ENCODE data around the gene GYPC.

Gene GYPC

GRCh38 chr2:126649101-126649500 lies 6.9 kb upstream of the GYPC start:
- Histone ChIP-seq H3K36me3 (ENCODE audit: insufficient read depth, insufficient read length, low read length) (no peaks in the 10 kb centered on the region), H3K27me3 (ENCODE audit: insufficient read depth, insufficient read length) (no peaks in the 10 kb centered on the region), H3K4me3 (ENCODE audit: insufficient read length, low read depth) (no peak overlapping the region), H3K4me1 (ENCODE audit: insufficient read depth, insufficient read length) (peaks cover under 1% of the 10 kb centered on the region), H3K9ac (ENCODE audit: insufficient read length, low read depth) (no peak overlapping the region), H3K9me3 (ENCODE audit: insufficient read depth, low read length) (peaks cover 7% of the 10 kb centered on the region; the same call in 1 of the 2 replicates)
- DNase-seq (ENCODE audit: low read depth, low spot score) = no peak
- TF ChIP-seq ZNF274 (IDR thresholded peaks at IDR 0.05; ENCODE audit: low read depth, low read length) = no peak
- no peak for TF ChIP-seq SUZ12 (IDR thresholded peaks at IDR 0.05; ENCODE audit: extremely low read depth, insufficient read depth, insufficient read length)
- TF ChIP-seq YY1 (IDR thresholded peaks at IDR 0.05; ENCODE audit: insufficient read depth, insufficient read length) = no peak

GRCh38 chr2:126650994-126651393 lies 5.0 kb upstream of the GYPC start:
- no peaks in the 10 kb centered on the region for H3K4me1 ChIP-seq (ENCODE audit: insufficient read depth, insufficient read length)
- no peak for TF ChIP-seq YY1 (IDR thresholded peaks at IDR 0.05; ENCODE audit: insufficient read depth, insufficient read length)
- peak; percentile 20; the same call in 1 of the 2 replicates for TF ChIP-seq ZNF274 (IDR thresholded peaks at IDR 0.05; ENCODE audit: low read depth, low read length)
- H3K9me3 ChIP-seq (ENCODE audit: insufficient read depth, low read length) = peaks cover 7% of the 10 kb centered on the region; the same call in 1 of the 2 replicates
- no peak overlapping the region for H3K9ac ChIP-seq (ENCODE audit: insufficient read length, low read depth)
- DNase-seq (ENCODE audit: low read depth, low spot score) = no peak
- H3K4me3 ChIP-seq (ENCODE audit: insufficient read length, low read depth) = no peak overlapping the region
- H3K36me3 ChIP-seq (ENCODE audit: insufficient read depth, insufficient read length, low read length) = no peaks in the 10 kb centered on the region
- no peaks in the 10 kb centered on the region for H3K27me3 ChIP-seq (ENCODE audit: insufficient read depth, insufficient read length)

DNA sequence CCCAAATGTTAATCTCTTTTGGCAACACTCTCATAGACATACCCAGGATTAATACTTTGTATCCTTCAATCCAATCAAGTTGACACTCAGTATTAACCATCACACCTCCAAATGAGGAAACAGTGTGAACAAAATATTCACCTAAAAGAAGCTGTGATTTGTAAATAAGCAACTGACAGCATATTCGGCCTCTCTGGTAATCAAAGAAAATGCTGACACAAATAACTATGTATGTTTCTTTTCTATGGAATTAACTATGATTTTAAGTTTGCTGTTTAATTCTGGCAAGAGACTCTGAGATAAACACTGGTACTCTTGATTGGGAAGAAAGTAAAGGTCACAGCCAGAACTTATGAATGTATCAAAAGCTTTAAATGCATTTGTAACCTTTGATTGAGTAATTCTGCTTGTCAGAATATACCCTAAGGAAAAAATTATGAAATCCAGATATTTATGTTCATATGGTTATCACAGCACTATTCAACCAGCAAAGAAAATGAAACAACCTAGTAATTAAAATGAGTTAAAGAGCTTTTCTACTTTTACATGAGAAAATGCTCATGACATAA lies 3.6 kb upstream of the GYPC start:
- Histone ChIP-seq H3K9me3 (ENCODE audit: insufficient read depth, low read length) (peaks cover 7% of the 10 kb centered on the region; the same call in 1 of the 2 replicates), H3K36me3 (ENCODE audit: insufficient read depth, insufficient read length, low read length) (no peaks in the 10 kb centered on the region), H3K9ac (ENCODE audit: insufficient read length, low read depth) (no peak overlapping the region), H3K27me3 (ENCODE audit: insufficient read depth, insufficient read length) (no peaks in the 10 kb centered on the region), H3K4me1 (ENCODE audit: insufficient read depth, insufficient read length) (no peaks in the 10 kb centered on the region), H3K4me3 (ENCODE audit: insufficient read length, low read depth) (no peak overlapping the region)
- TF ChIP-seq SUZ12 (IDR thresholded peaks at IDR 0.05; ENCODE audit: extremely low read depth, insufficient read depth, insufficient read length) (no peak), YY1 (IDR thresholded peaks at IDR 0.05; ENCODE audit: insufficient read depth, insufficient read length) (no peak), ZNF274 (IDR thresholded peaks at IDR 0.05; ENCODE audit: low read depth, low read length) (no peak)
- no peak for DNase-seq (ENCODE audit: low read depth, low spot score)

GRCh38 chr2:126653109-126653508 lies 2.8 kb upstream of the GYPC start:
- no peaks in the 10 kb centered on the region for H3K27me3 ChIP-seq (ENCODE audit: insufficient read depth, insufficient read length)
- TF ChIP-seq ZNF274 (IDR thresholded peaks at IDR 0.05; ENCODE audit: low read depth, low read length) (no peak), YY1 (IDR thresholded peaks at IDR 0.05; ENCODE audit: insufficient read depth, insufficient read length) (no peak), SUZ12 (IDR thresholded peaks at IDR 0.05; ENCODE audit: extremely low read depth, insufficient read depth, insufficient read length) (no peak)
- no peak overlapping the region for H3K9ac ChIP-seq (ENCODE audit: insufficient read length, low read depth)
- H3K4me3 ChIP-seq (ENCODE audit: insufficient read length, low read depth) = no peak overlapping the region
- DNase-seq (ENCODE audit: low read depth, low spot score) = no peak
- H3K36me3 ChIP-seq (ENCODE audit: insufficient read depth, insufficient read length, low read length) = no peaks in the 10 kb centered on the region
- H3K9me3 ChIP-seq (ENCODE audit: insufficient read depth, low read length) = peaks cover 7% of the 10 kb centered on the region; the same call in 1 of the 2 replicates
- H3K4me1 ChIP-seq (ENCODE audit: insufficient read depth, insufficient read length) = peaks cover 4% of the 10 kb centered on the region

DNA sequence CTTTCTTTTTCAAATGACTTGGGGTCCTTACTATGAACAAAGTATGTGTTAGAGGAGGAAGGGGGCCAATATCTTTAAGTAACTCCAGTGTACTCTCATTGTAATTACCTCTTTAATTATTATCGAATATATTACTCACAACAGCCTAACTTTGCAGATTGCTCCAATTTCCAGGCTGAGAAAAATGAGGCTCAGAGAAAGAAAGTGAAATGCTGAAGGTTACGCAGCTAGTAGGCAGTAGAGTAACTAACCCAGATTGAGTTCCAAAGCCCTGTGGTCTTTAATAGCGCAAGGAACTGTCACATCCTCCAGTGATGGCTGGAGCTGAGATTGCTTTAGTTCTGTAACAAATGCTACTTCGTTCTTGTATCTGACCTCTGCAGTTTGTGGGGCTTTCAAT lies 2.2 kb upstream of the GYPC start:
- peaks cover 4% of the 10 kb centered on the region for H3K4me1 ChIP-seq (ENCODE audit: insufficient read depth, insufficient read length)
- H3K9ac ChIP-seq (ENCODE audit: insufficient read length, low read depth) = no peak overlapping the region
- TF ChIP-seq YY1 (IDR thresholded peaks at IDR 0.05; ENCODE audit: insufficient read depth, insufficient read length) (no peak), ZNF274 (IDR thresholded peaks at IDR 0.05; ENCODE audit: low read depth, low read length) (no peak), SUZ12 (IDR thresholded peaks at IDR 0.05; ENCODE audit: extremely low read depth, insufficient read depth, insufficient read length) (no peak)
- no peak overlapping the region for H3K4me3 ChIP-seq (ENCODE audit: insufficient read length, low read depth)
- no peaks in the 10 kb centered on the region for H3K36me3 ChIP-seq (ENCODE audit: insufficient read depth, insufficient read length, low read length)
- peaks cover 7% of the 10 kb centered on the region; the same call in 1 of the 2 replicates for H3K9me3 ChIP-seq (ENCODE audit: insufficient read depth, low read length)
- H3K27me3 ChIP-seq (ENCODE audit: insufficient read depth, insufficient read length) = no peaks in the 10 kb centered on the region
- no peak for DNase-seq (ENCODE audit: low read depth, low spot score)

DNA sequence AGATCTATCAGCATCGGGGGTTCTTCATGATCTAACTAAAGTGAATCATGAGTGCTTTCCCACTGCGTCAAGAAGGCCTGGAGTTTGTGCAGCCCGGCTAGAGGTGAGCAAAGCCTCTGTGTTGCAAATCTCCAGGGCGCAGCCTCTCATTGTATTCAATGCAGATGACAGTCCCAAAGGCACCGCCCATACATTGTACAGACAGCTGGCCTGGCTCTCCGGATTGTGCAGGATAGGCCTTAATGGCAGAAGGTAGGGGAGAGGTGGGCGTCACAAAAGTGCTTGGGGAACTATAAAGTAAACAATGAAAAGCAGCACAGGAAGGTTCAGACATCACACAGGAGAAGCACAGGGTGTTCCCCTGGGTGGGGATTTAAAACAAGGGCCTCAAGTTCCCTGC lies 907 bp upstream of the GYPC start:
- peaks cover 8% of the 10 kb centered on the region for H3K36me3 ChIP-seq (ENCODE audit: insufficient read depth, insufficient read length, low read length)
- DNase-seq (ENCODE audit: low read depth, low spot score) = no peak
- no peak overlapping the region for H3K4me3 ChIP-seq (ENCODE audit: insufficient read length, low read depth)
- no peak for TF ChIP-seq ZNF274 (IDR thresholded peaks at IDR 0.05; ENCODE audit: low read depth, low read length)
- no peak for TF ChIP-seq SUZ12 (IDR thresholded peaks at IDR 0.05; ENCODE audit: extremely low read depth, insufficient read depth, insufficient read length)
- TF ChIP-seq YY1 (IDR thresholded peaks at IDR 0.05; ENCODE audit: insufficient read depth, insufficient read length) = no peak
- no peaks in the 10 kb centered on the region for H3K27me3 ChIP-seq (ENCODE audit: insufficient read depth, insufficient read length)
- no peak overlapping the region for H3K9ac ChIP-seq (ENCODE audit: insufficient read length, low read depth)
- H3K9me3 ChIP-seq (ENCODE audit: insufficient read depth, low read length) = peaks cover 7% of the 10 kb centered on the region; the same call in 1 of the 2 replicates
- peaks cover 6% of the 10 kb centered on the region for H3K4me1 ChIP-seq (ENCODE audit: insufficient read depth, insufficient read length)

DNA sequence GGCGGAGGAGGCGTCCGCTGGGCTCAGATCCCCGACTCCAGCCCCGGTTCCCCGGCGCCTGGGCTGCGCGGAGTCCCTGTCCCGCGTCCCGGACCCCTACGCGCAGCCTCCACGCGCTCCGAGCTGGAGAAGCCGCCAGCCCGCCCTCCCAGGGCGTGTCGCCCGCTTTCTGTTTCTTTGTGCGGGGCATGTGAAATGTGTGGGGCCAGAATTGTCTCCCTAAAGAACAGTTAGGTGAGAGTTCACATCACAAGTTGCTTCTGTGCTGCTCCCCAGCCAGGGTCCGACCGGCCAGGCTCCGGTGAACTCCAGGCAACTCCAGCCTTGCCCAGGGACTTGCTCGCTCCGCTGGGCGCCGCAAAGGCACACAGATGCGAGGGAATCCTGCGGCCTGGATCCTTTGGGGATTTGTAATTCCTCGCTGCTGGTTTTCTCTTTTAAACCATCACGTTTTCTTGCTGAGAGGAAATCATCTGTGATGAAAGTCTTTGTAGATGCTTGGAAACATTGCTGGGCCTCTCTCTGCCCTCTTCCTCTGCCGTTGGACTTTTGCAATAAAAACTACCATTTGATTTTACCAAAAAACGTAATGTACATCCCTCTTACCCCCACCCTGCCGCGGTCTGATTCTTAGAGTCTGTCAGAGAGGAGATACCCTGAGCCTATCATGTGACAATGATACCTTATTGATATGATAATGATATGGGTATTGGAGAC lies 631 bp downstream of the GYPC start:
- DNase-seq (ENCODE audit: low read depth, low spot score) = no peak
- peaks cover 16% of the 10 kb centered on the region for H3K36me3 ChIP-seq (ENCODE audit: insufficient read depth, insufficient read length, low read length)
- peak overlapping the region; percentile 77 for H3K4me3 ChIP-seq (ENCODE audit: insufficient read length, low read depth)
- H3K27me3 ChIP-seq (ENCODE audit: insufficient read depth, insufficient read length) = no peaks in the 10 kb centered on the region
- no peaks in the 10 kb centered on the region for H3K9me3 ChIP-seq (ENCODE audit: insufficient read depth, low read length)
- peaks cover 8% of the 10 kb centered on the region for H3K4me1 ChIP-seq (ENCODE audit: insufficient read depth, insufficient read length)
- TF ChIP-seq SUZ12 (IDR thresholded peaks at IDR 0.05; ENCODE audit: extremely low read depth, insufficient read depth, insufficient read length) (no peak), YY1 (IDR thresholded peaks at IDR 0.05; ENCODE audit: insufficient read depth, insufficient read length) (no peak), ZNF274 (IDR thresholded peaks at IDR 0.05; ENCODE audit: low read depth, low read length) (no peak)
- peak overlapping the region; percentile 92 for H3K9ac ChIP-seq (ENCODE audit: insufficient read length, low read depth)
